HUES48 (cell line): ENCODE results near the gene INHBB.
A peak's percentile ranks its signal among the peaks of the same experiment; 100 is the strongest.

Experiments
- H3K27ac ChIP-seq: one replicate; pipeline ENCODE4 v1.7.0; 2013; ENCODE audit warnings: low read depth, low read length, inconsistent platforms
- H3K27me3 ChIP-seq: 2 replicates; pipeline ENCODE4 v1.6.1; 2013; ENCODE audit warnings: mild to moderate bottlenecking, low read length; ENCODE audit not compliant: control insufficient read depth, insufficient read depth
- H3K36me3 ChIP-seq: 2 replicates; pipeline ENCODE4 v1.6.1; 2013; ENCODE audit warnings: low read length; ENCODE audit not compliant: control insufficient read depth, insufficient read depth
- H3K4me1 ChIP-seq: 2 replicates; pipeline ENCODE4 v1.6.1; 2013; ENCODE audit warnings: mild to moderate bottlenecking, low read length; ENCODE audit not compliant: control insufficient read depth, insufficient read depth
- H3K4me3 ChIP-seq: 2 replicates; pipeline ENCODE4 v1.5.1; 2013; ENCODE audit warnings: mild to moderate bottlenecking, low read depth, low read length
- H3K9ac ChIP-seq: 2 replicates; pipeline ENCODE4 v1.6.1; 2013; ENCODE audit warnings: mild to moderate bottlenecking, low read depth, low read length, moderate library complexity
- H3K9me3 ChIP-seq: 2 replicates; pipeline ENCODE4 v1.6.1; 2013; ENCODE audit warnings: low read length; ENCODE audit not compliant: control insufficient read depth, insufficient read depth

Gene INHBB

DNA sequence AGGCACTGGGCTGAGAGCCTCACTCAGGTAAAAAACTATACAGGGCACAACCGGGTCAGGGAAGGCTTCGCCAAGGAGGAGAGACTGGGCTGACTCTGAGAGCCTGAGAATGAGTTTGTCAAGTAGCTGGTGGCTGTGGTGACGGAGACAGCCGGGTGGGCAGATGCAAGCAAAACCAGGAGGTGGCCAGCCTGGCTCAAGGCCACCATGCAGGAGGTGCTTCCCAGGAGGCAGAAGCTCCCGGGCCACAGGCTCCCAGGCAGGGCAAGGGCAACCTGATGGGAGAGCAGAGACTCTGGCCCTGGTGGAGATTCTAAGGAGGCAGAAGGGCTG is 2.9 kb upstream of the INHBB start:
- no peak overlapping the region for H3K4me3 ChIP-seq
- H3K36me3 ChIP-seq: no peaks in the 10 kb centered on the region
- no peak overlapping the region for H3K27ac ChIP-seq
- H3K27me3 ChIP-seq: peaks cover 90% of the 10 kb centered on the region
- peaks cover 9% of the 10 kb centered on the region for H3K4me1 ChIP-seq
- no peak overlapping the region for H3K9ac ChIP-seq
- H3K9me3 ChIP-seq: no peaks in the 10 kb centered on the region

DNA sequence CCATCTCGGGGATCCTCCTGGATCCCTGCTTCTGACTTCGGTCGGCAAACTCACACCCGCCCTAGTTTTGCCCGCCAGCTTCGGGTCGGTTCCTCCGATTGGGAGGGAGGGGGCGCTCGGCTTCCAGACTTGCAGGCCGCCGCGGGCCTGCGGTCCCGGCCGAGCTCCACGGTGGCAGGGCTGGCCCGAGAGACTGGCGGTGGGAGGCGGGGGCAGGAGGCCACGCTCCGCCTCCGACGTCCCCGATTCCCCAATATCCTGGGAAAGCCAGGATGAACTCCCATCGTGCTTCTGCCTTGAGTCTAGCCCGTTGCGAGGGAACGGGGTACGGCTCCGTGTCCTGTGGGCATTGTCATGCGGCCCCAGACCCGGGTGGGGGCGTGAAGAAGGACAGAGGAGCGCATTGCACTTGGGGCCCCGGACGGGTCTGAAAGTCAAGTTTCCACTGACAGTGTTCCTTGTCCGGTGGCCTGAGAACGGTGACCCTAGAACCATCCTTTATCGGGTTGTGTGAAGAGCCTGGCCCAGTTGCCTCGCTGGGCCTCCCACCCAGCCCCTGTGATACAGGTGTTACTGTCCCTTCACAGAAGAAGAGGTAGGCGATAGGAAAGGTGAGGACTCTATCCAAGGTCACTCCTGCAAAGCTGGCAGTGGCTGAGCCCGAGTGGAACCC is 2.4 kb upstream of the INHBB start:
- Histone ChIP-seq H3K4me1 (peaks cover 13% of the 10 kb centered on the region), H3K27me3 (peaks cover 90% of the 10 kb centered on the region), H3K9ac (no peak overlapping the region), H3K36me3 (no peaks in the 10 kb centered on the region), H3K9me3 (no peaks in the 10 kb centered on the region), H3K4me3 (no peak overlapping the region; the same call in 1 of the 2 replicates), H3K27ac (no peak overlapping the region)

DNA sequence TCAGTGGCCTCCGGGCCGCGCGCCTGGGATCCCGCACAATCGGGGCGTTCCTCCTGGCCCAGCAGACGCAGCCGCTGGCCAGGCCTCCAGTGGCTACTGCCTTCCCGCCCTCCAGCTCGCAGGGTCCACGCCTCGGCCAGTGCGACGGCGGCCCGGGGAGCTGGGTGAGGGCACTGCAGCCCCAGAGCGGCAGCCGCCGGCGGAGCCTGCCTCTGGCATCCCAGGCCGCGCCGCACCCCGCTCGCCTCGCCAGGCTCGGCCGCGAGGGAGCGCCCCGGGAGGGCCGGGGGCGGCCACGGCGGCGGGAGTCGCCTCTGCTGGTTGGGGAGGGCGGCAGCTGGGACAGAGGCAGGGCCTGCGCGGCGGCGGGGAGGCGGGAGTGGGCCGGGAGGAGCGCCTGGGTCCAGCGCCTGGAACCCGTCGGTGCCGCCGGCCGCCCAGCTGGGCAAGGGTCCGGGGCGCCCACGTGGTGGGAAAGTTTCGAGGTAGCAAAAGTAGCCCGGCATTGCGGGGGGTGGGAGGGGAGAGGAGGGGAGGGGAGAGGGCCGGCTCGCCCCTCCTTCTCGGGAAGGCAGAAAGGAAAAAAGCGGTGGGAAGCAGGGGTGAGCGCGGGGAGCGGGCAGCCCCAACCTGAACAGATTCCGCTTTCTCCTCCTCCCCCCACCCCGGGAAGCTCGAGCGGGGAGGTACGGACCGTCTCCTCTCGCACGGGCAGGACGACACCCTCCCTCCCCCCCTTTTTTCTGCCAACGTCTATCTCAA is 1.5 kb upstream of the INHBB start:
- no peak overlapping the region for H3K27ac ChIP-seq

DNA sequence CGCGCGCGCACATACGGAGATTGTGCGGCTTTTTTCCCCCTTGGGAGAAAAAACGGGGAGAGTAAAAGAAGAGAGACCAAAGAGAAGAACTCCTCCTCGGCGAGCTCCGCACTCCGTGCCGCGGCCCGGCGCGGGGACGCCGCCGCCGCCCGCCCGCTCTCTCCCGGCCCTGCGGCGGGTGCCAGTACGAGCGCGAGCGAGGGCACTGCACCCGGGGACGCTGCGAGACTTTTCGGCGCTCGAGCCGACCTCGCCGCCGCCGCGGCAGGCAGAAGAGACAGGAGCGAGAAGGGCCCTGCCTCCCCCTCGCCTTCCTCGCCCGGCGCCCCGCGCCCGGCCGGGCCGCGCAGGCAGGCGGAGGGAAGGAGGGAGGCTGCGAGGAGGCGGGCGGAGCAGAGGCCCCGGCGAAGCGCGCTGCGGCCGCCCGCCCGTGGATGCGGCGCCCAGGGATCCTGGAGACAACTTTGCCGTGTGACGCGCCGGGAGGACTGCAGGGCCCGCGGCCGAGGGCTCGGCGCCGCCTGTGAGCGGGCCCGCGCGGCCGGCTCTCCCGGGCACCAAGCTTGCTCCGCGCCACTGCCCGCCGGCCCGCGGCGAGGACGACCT is 857 bp upstream of the INHBB start:
- no peaks in the 10 kb centered on the region for H3K9me3 ChIP-seq
- H3K4me3 ChIP-seq: peak overlapping the region; percentile 40; the same call in 1 of the 2 replicates
- no peaks in the 10 kb centered on the region for H3K36me3 ChIP-seq
- peaks cover 23% of the 10 kb centered on the region for H3K4me1 ChIP-seq
- H3K27ac ChIP-seq: no peak overlapping the region
- peaks cover 98% of the 10 kb centered on the region for H3K27me3 ChIP-seq
- no peak overlapping the region for H3K9ac ChIP-seq

More for the DNA sequence above, 1.5 kb upstream of the INHBB start:
- H3K9me3 ChIP-seq: no peaks in the 10 kb centered on the region
- peak overlapping the region; percentile 40; the same call in 1 of the 2 replicates for H3K4me3 ChIP-seq
- peaks cover 22% of the 10 kb centered on the region for H3K4me1 ChIP-seq
- H3K36me3 ChIP-seq: no peaks in the 10 kb centered on the region
- H3K9ac ChIP-seq: no peak overlapping the region
- peaks cover 92% of the 10 kb centered on the region for H3K27me3 ChIP-seq

DNA sequence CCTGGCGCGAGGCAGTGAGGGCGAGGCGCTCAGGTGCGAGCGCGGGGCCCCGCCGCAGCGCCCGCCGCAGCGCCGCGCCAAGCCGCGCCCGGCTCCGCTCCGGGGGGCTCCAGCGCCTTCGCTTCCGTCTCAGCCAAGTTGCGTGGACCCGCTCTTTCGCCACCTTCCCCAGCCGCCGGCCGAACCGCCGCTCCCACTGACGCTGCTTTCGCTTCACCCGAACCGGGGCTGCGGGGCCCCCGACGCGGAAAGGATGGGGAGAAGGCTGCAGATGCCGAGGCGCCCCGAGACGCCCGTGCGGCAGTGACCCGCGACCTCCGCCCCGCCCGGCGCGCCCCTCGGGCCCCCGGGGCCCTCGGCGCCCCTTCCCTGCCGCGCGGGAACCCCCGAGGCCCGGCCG is 328 bp upstream of the INHBB start:
- Histone ChIP-seq H3K9ac (no peak overlapping the region), H3K27me3 (peaks cover 98% of the 10 kb centered on the region), H3K9me3 (no peaks in the 10 kb centered on the region), H3K4me3 (peak overlapping the region; percentile 40; the same call in 1 of the 2 replicates), H3K27ac (no peak overlapping the region), H3K4me1 (peaks cover 23% of the 10 kb centered on the region), H3K36me3 (no peaks in the 10 kb centered on the region)

DNA sequence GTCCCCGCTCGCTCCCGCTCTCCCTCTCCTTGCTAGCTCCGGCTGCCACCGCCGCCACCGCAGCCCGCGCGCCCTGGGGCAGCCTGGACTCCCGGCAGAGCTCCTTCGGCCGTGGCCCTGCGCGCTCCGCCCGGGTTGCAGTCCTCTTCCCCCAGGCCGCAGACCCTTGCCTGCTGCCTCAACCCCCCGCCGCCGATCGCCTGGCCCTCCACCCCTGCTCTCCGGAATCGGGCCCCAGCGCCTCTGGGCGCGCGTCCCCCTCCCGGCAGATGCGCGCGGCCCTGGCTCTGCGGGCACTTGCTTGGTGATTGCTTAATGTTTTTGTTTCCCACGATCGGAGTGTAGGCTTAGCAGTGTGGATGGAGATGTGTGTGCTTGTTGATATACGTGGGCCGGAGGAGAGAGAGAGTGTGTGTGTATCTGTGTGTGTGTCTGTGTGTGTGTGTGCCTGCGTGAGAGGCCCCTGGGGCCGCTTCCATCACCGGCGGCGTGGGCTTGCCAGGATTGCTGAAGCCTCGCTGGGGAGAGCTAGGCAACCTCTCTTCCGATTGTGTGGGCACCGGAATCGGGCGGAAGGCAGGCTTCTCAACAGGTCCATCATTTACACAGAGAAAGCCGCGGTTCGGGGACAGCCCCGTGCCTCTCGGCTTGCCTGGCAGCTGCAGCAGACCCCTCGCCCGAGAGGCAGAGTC is 877 bp downstream of the INHBB start:
- Histone ChIP-seq H3K4me1 (peaks cover 23% of the 10 kb centered on the region), H3K9me3 (no peaks in the 10 kb centered on the region), H3K36me3 (no peaks in the 10 kb centered on the region), H3K4me3 (peak overlapping the region; percentile 47), H3K27me3 (peaks cover 98% of the 10 kb centered on the region), H3K27ac (no peak overlapping the region), H3K9ac (no peak overlapping the region)

DNA sequence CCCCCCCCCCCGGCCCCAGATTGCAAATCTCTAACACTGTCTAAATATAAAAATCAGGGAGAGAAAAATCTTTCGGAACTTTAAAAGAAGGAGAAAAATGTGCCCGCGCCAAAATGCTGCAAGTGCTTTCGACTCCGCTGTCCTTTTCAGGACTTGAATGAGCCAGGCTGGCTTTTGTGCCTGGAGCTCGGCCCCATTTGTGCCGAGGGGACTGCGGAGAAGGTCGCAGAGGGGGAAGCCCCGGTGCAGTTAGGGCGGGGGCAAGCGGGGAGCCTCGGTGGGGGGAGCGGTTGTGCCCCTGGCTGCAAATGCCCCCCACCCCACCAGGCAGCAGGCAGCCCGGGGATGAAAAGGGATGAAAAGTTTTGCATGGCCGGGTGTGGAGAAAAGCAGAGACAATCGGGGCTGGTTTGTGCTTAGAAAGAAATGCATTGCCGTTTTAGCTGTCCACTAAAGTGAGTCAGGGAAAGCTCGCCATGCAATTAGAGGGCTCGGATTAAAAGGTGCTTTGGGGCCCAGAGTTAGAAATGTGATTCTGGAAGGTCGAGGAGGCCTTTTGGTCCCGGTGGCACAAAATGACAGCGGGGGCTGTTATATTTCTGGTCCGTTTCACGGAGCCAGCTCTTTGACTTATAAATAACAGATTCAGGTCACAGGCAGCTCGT is 1.6 kb downstream of the INHBB start:
- Histone ChIP-seq H3K4me1 (peaks cover 23% of the 10 kb centered on the region), H3K9me3 (no peaks in the 10 kb centered on the region), H3K9ac (no peak overlapping the region), H3K27ac (no peak overlapping the region), H3K4me3 (peak overlapping the region; percentile 47; the same call in 1 of the 2 replicates), H3K27me3 (peaks cover 98% of the 10 kb centered on the region), H3K36me3 (no peaks in the 10 kb centered on the region)

DNA sequence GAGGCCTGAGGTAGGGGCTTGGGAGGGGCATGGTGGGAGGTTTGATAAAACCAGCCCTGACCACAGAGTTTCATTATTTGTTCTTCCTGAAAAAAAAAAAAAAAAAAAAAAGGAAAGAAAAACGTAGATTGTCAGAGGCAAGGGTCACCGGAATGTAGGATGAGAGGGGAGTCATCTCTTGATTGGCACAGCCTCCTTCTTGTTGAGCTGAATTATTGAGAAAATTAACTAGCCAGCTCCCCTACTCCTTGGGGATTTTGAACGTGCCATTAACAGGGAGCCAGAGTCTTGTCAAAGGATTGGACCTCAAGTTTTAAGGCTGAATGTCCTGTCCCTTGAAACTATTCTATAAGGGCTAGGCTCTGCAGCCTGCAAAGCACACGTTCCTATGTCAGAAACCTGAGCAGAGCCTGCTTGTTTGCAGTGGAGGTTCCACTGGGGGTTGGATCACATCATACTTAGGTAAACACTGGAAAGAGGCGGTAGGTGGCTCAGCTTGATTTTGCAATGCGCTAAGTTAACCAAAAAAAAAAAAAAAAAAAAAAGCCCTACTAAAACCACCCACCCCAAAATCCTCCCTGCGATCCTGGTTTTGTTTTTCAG is 2.3 kb downstream of the INHBB start:
- no peak overlapping the region for H3K9ac ChIP-seq
- peak overlapping the region; percentile 36; the same call in 1 of the 2 replicates for H3K4me3 ChIP-seq
- peaks cover 23% of the 10 kb centered on the region for H3K4me1 ChIP-seq
- H3K27me3 ChIP-seq: peaks cover 97% of the 10 kb centered on the region
- no peaks in the 10 kb centered on the region for H3K36me3 ChIP-seq
- H3K9me3 ChIP-seq: no peaks in the 10 kb centered on the region
- H3K27ac ChIP-seq: no peak overlapping the region

DNA sequence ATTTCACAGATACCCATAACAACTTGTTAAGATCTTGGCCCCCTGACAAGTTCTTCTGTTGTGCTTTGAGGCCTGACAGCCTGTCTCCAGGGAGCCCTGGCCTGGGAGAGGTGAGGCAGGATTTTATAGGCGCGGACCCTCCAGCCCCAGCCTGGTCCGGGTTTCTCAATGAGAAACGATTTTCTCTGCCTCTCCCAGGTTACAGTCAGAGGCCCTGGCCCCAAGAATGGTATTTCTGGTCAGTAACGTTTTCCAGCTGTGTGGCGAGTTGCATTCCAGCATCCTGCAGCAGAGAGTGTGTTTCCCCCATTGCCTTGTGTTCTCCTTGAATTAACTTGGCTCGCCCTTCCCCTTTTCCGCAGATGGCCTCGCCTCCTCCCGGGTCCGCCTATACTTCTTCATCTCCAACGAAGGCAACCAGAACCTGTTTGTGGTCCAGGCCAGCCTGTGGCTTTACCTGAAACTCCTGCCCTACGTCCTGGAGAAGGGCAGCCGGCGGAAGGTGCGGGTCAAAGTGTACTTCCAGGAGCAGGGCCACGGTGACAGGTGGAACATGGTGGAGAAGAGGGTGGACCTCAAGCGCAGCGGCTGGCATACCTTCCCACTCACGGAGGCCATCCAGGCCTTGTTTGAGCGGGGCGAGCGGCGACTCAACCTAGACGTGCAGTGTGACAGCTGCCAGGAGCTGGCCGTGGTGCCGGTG is 3.0 kb downstream of the INHBB start:
- no peaks in the 10 kb centered on the region for H3K36me3 ChIP-seq
- no peak overlapping the region for H3K27ac ChIP-seq
- 0 out of 2 replicates have a peak overlapping the region, but pooled peaks have one; percentile 36 for H3K4me3 ChIP-seq
- no peak overlapping the region for H3K9ac ChIP-seq
- H3K27me3 ChIP-seq: peaks cover 90% of the 10 kb centered on the region
- no peaks in the 10 kb centered on the region for H3K9me3 ChIP-seq
- peaks cover 23% of the 10 kb centered on the region for H3K4me1 ChIP-seq
